Heart right ventricle (tissue), 16 donors: ENCODE results near the gene PIK3CG. TPM values are rescaled to one million over a fixed set of nuclear protein-coding genes. Genes with fewer than 3 reads are reported as not detected.
A peak's percentile ranks its signal among the peaks of the same experiment; 100 is the strongest.

ENCODE experiments used
- ATAC-seq, 8 donors: fragments of 200-7000 bp; cut with Tn5 transposase; one replicate each; pipeline ENCODE4 v1.9.1; 2020; ENCODE audit warnings: mild to moderate bottlenecking in 8 of 8, moderate library complexity in 8 of 8, moderate number of reproducible peaks in 1 of 8
- DNase-seq, 2 donors: peaks; one replicate each; pipeline ENCODE4 v3.0.0-alpha.2; 2020
- H3K27ac ChIP-seq, 10 donors: fragments of 200-600 bp; sonication (generic) in 2 of 10; one replicate each; pipeline versions ENCODE4 v1.5.0 to v1.8.0; 2020 to 2022; ENCODE audit warnings: mild to moderate bottlenecking in 3 of 10
- H3K27me3 ChIP-seq, 7 donors: fragments of 200-600 bp; one replicate each; pipeline ENCODE4 v1.8.0; 2021 to 2022; ENCODE audit warnings: mild to moderate bottlenecking in 2 of 7
- H3K36me3 ChIP-seq, 9 donors: fragments of 200-600 bp; sonication (generic) in 1 of 9; one replicate each; pipeline versions ENCODE4 v1.5.0 to v1.8.0; 2020 to 2022; ENCODE audit warnings: mild to moderate bottlenecking in 2 of 9
- H3K4me1 ChIP-seq, 9 donors: fragments of 200-600 bp; sonication (generic) in 1 of 9; one replicate each; pipeline versions ENCODE4 v1.5.0 to v1.8.0; 2020 to 2022; ENCODE audit warnings: mild to moderate bottlenecking in 4 of 9
- H3K4me3 ChIP-seq, 10 donors: fragments of 200-600 bp; sonication (generic) in 2 of 10; one replicate each; pipeline versions ENCODE4 v1.5.0 to v1.8.0; 2020 to 2022; ENCODE audit warnings: mild to moderate bottlenecking in 7 of 10, moderate library complexity in 2 of 10
- H3K9me3 ChIP-seq, 11 donors: fragments of 200-600 bp in 10 of 11; sonication (generic) in 2 of 11; one replicate each; pipeline versions ENCODE4 v1.5.0 to v1.8.0; 2013 to 2022; ENCODE audit warnings: mild to moderate bottlenecking in 2 of 11, control low read depth in 1 of 11, moderate library complexity in 1 of 11
- WGBS, 2 donors: extraction: QIAGEN DNeasy Blood & Tissue Kit; methylation state at CpG; one replicate each; pipeline ENCODE4 v1.1.7; 2013; ENCODE audit warnings: inconsistent platforms in 1 of 2; 5-methylcytosine and 5-hydroxymethylcytosine counted together
- intact Hi-C, 10 donors: fragments of 100-400 bp; cut with DNase I; formaldehyde crosslinking; loops; one replicate each; pipeline versions ENCODE4 v1.11.1 to v1.14.2; 2022
- polyA plus RNA-seq, 2 donors: library from polyadenylated mRNA; stranded (reverse); fragments of 200-250 nt; gene quantifications; one replicate each; pipeline ENCODE4 v1.2.3, GENCODE V29; 2013
- total RNA-seq, 10 donors: library from RNA; stranded (reverse); fragmentation: NEBNext Ultra II Directional in 3 of 10; extraction: Animal tissue kit (Norgen Biotek cat#: 25700) in 3 of 10; gene quantifications; one replicate each; pipeline versions ENCODE4 v1.2.1 to v1.2.4, GENCODE V29; 2021 to 2023
- TF ChIP-seq, protein P1 (sequence below), 9 donors: fragments of 200-600 bp; sonication (generic) in 2 of 9; IDR thresholded peaks; one replicate each; pipeline versions ENCODE4 v1.5.0 to v1.8.0; 2021 to 2022; ENCODE audit warnings: antibody characterized with exemption in 9 of 9, mild to moderate bottlenecking in 5 of 9, moderate library complexity in 1 of 9
- donor health status: Arrhythmogenic right ventricular cardiomyopathy.
- donor health status: ischemic (EF 13 %, LVEDD 7.1; RV severe dilation, severe dysfunction).
- donor health status: healthy with polysubstance abuse.
- donor health status: DM: no; HTN: yes; CAD: no.
- donor health status: DM: no; HTN: no; CAD: no.
- donor health status: ischemic (EF 25% LVEDD 6.9; RV normal size, moderate dysfunction).
- donor health status: ischemic (EF 25% LVEDD 5.7; RV mildly dilated, moderate dysfunction).
- donor health status: healthy.
- donor health status: DM: yes; HTN: yes; CAD: no.
- donor health status: Ischemic cardiomyopathy.
- donor health status: ischemic (EF 35%, LVEDD 5.7; RV mildly dilated, moderate dysfunction).
- donor health status: nonischemic (EF 11% LVEDD 7.7; RV severe dilation, severe dysfunction).
- donor health status: DM: yes; HTN: yes; CAD: no.
- donor health status: PGD.
- donor health status: ischemic (EF 29% LVEDD 5.4; RV normal size, mild dysfunction).
- donor health status: nonischemic (EF 23%, LVEDD 6.1; RV moderate dilation, normal function).

PIK3CG gene
- total and polyA plus RNA-seq, 12 donors, result 0.16 to 6.8 (median 2.0) TPM

DNA sequence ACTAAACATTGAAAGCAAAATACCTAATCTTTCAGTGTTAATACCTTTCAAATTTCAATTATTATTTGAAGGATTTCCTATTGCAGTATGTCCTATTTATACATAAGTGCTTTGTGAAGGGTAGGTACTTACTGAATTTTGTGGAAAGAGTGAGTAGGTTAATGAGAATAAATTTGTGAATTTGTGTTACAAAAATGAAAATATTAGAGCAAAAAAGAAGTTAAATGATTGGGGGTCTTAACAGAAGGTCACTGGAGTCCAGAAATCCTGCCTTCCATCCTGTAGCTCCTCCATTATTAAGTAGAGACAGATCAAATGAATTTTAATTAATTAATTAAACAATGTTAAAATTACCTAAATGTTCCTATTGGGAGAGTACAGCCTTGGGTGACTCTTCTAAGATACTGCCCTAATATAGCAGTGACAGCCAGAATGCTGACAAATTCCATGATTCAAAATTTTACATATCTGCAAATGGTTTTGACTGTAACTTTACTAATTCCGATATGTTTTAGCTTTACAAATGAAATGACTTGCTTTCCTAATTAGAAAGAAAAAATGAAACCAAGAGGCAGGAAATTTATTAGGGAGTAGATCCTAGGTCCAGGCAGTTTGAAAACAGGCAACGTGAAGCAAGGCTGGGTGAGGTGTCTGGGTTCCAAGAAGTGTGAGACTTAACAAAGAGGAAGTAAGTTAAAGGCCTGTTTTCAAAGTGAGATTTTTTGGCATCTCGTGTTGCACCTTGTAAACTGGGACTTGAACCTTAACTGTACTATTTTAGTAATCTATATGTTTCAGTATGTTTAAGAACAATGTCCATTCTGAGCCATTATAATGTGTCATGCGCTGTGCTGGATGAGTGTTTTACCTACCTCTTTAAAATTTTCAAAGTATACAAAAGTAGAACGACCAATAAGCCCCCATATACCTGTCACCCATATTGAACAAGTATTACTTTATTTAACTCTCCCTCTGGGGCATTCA is 1.5 kb downstream of the PIK3CG start:
- intact Hi-C loops, result no loop called here
- Histone ChIP-seq H3K27me3 (no peaks in the 10 kb centered on the region), H3K4me1 (peaks cover 0 to 64% (median 11%) of the 10 kb centered on the region in 9 donors), H3K9me3 (no peaks in the 10 kb centered on the region), H3K4me3 (peak overlapping the region in 7 of 10 donors; percentile 36 to 66 (median 49)), H3K27ac (peak overlapping the region in 5 of 10 donors; percentile 48 to 93 (median 70)), H3K36me3 (peaks cover 0 to 27% (median 0%) of the 10 kb centered on the region in 9 donors)
- TF ChIP-seq, protein P1, sequence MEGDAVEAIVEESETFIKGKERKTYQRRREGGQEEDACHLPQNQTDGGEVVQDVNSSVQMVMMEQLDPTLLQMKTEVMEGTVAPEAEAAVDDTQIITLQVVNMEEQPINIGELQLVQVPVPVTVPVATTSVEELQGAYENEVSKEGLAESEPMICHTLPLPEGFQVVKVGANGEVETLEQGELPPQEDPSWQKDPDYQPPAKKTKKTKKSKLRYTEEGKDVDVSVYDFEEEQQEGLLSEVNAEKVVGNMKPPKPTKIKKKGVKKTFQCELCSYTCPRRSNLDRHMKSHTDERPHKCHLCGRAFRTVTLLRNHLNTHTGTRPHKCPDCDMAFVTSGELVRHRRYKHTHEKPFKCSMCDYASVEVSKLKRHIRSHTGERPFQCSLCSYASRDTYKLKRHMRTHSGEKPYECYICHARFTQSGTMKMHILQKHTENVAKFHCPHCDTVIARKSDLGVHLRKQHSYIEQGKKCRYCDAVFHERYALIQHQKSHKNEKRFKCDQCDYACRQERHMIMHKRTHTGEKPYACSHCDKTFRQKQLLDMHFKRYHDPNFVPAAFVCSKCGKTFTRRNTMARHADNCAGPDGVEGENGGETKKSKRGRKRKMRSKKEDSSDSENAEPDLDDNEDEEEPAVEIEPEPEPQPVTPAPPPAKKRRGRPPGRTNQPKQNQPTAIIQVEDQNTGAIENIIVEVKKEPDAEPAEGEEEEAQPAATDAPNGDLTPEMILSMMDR (IDR thresholded peaks at IDR 0.05), result no peak
- ATAC-seq, result peak in 1 of 8 donors; percentile 31
- 71 to 75% methylated on average over 5 of the region's 5 CpGs for WGBS, 2 donors
- DNase-seq, result no peak

DNA sequence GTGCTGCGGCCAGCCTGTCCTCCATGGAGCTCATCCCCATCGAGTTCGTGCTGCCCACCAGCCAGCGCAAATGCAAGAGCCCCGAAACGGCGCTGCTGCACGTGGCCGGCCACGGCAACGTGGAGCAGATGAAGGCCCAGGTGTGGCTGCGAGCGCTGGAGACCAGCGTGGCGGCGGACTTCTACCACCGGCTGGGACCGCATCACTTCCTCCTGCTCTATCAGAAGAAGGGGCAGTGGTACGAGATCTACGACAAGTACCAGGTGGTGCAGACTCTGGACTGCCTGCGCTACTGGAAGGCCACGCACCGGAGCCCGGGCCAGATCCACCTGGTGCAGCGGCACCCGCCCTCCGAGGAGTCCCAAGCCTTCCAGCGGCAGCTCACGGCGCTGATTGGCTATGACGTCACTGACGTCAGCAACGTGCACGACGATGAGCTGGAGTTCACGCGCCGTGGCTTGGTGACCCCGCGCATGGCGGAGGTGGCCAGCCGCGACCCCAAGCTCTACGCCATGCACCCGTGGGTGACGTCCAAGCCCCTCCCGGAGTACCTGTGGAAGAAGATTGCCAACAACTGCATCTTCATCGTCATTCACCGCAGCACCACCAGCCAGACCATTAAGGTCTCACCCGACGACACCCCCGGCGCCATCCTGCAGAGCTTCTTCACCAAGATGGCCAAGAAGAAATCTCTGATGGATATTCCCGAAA is 2.7 kb downstream of the PIK3CG start:
- intact Hi-C loops, result no loop called here
- no peaks in the 10 kb centered on the region for H3K27me3 ChIP-seq
- H3K4me3 ChIP-seq, result no peak overlapping the region
- H3K9me3 ChIP-seq, result no peaks in the 10 kb centered on the region
- H3K27ac ChIP-seq, result peak overlapping the region in 1 of 10 donors; percentile 93
- peaks cover 0 to 69% (median 11%) of the 10 kb centered on the region in 9 donors for H3K4me1 ChIP-seq
- TF ChIP-seq, protein P1 (IDR thresholded peaks at IDR 0.05), result no peak
- WGBS, 2 donors, result 98% methylated on average over 54 of the region's 54 CpGs
- DNase-seq (no peak), ATAC-seq (no peak)
- peaks cover 0 to 30% (median 0%) of the 10 kb centered on the region in 9 donors for H3K36me3 ChIP-seq

- TF ChIP-seq, protein P1 (IDR thresholded peaks at IDR 0.05), result no peak
- ATAC-seq (no peak), DNase-seq (no peak)
- H3K9me3 ChIP-seq, result no peaks in the 10 kb centered on the region
- peaks cover 0 to 69% (median 11%) of the 10 kb centered on the region in 9 donors for H3K4me1 ChIP-seq
- H3K4me3 ChIP-seq, result no peak overlapping the region
- peaks cover 0 to 33% (median 0%) of the 10 kb centered on the region in 9 donors for H3K36me3 ChIP-seq
- no peak overlapping the region for H3K27ac ChIP-seq
- WGBS, 2 donors, result 95 to 98% methylated on average over 20 of the region's 20 CpGs
- intact Hi-C loops, result no loop called here
- H3K27me3 ChIP-seq, result no peaks in the 10 kb centered on the region
These were observed 3.3 kb downstream of the PIK3CG start for GRCh38 chr7:106868364-106868763.

GRCh38 chr7:106869954-106870353 is 4.9 kb downstream of the PIK3CG start:
- TF ChIP-seq, protein P1 (IDR thresholded peaks at IDR 0.05), result no peak
- H3K27ac ChIP-seq, result peak overlapping the region in 1 of 10 donors; percentile 57
- 74 to 75% methylated on average over 1 of the region's 1 CpG for WGBS, 2 donors
- H3K4me3 ChIP-seq, result peak overlapping the region in 2 of 10 donors; percentile 0 to 12
- H3K9me3 ChIP-seq, result no peaks in the 10 kb centered on the region
- DNase-seq (no peak), ATAC-seq (no peak)
- intact Hi-C loops, result no loop called here
- peaks cover 0 to 40% (median 0%) of the 10 kb centered on the region in 9 donors for H3K36me3 ChIP-seq
- peaks cover 0 to 65% (median 0%) of the 10 kb centered on the region in 9 donors for H3K4me1 ChIP-seq
- no peaks in the 10 kb centered on the region for H3K27me3 ChIP-seq
